ENCODE results near the gene FA2H.

- no peak for TF ChIP-seq CTCF (IDR thresholded peaks at IDR 0.05)
- no peak for TF ChIP-seq ZFX (IDR thresholded peaks at IDR 0.05; ENCODE audit: borderline replicate concordance)
Observed at GRCh38 chr16:74759564-74759963, 15.1 kb downstream of the FA2H start.
